Lung (tissue), 12 donors: Measurements from ENCODE around the gene ANKLE1. TPM values are rescaled to one million over a fixed set of nuclear protein-coding genes. Genes with fewer than 3 reads are reported as not detected.

Experiments used
- ATAC-seq: fragments of 200-7000 bp; cut with Tn5 transposase; one replicate; pipeline ENCODE4 v1.9.1; 2020; ENCODE audit warnings: moderate number of reproducible peaks; ENCODE audit not compliant: insufficient read depth, low FRiP score
- DNase-seq, 3 donors: peaks; one replicate each; pipeline ENCODE4 v3.0.0-alpha.2; 2013 to 2017
- H3K27ac ChIP-seq, 2 donors: one replicate each; pipeline ENCODE4 v1.5.1; 2013; ENCODE audit warnings: mild to moderate bottlenecking in 2 of 2, moderate library complexity in 2 of 2, control low read depth in 1 of 2, inconsistent platforms in 1 of 2, low read depth in 1 of 2, low read length in 1 of 2
- H3K27me3 ChIP-seq, 3 donors: one replicate each; pipeline ENCODE4 v1.5.1; 2013; ENCODE audit warnings: low read length in 2 of 3; ENCODE audit not compliant: control insufficient read depth in 3 of 3, insufficient read depth in 3 of 3
- H3K36me3 ChIP-seq, 4 donors: one replicate each; pipeline ENCODE4 v1.5.1; 2013; ENCODE audit warnings: low read length in 4 of 4, mild to moderate bottlenecking in 1 of 4, moderate library complexity in 1 of 4; ENCODE audit not compliant: control insufficient read depth in 4 of 4, insufficient read depth in 4 of 4
- H3K4me1 ChIP-seq, 5 donors: one replicate each; pipeline ENCODE4 v1.5.1; 2013; ENCODE audit warnings: low read length in 5 of 5, mild to moderate bottlenecking in 2 of 5, moderate library complexity in 1 of 5; ENCODE audit not compliant: control insufficient read depth in 5 of 5, insufficient read depth in 5 of 5
- H3K4me3 ChIP-seq: one replicate; pipeline ENCODE4 v1.5.1; 2013; ENCODE audit warnings: mild to moderate bottlenecking, control low read depth, moderate library complexity
- H3K9ac ChIP-seq, 2 donors: one replicate each; pipeline ENCODE4 v1.5.1; 2013; ENCODE audit warnings: low read length in 2 of 2, control low read depth in 1 of 2; ENCODE audit not compliant: insufficient read depth in 1 of 2
- H3K9me3 ChIP-seq, 4 donors: one replicate each; pipeline ENCODE4 v1.5.1; 2013; ENCODE audit warnings: low read length in 3 of 4, mild to moderate bottlenecking in 1 of 4, moderate library complexity in 1 of 4; ENCODE audit not compliant: control insufficient read depth in 4 of 4, insufficient read depth in 3 of 4
- CTCF ChIP-seq: IDR thresholded peaks from 2 replicates; pipeline ENCODE4 v1.5.1; 2012; ENCODE audit warnings: mild to moderate bottlenecking; ENCODE audit errors: control extremely low read depth, extremely low read depth
- WGBS, 2 donors: extraction: QIAGEN DNeasy Blood & Tissue Kit; methylation state at CpG; one replicate each; pipeline ENCODE4 v1.1.7; 2013; 5-methylcytosine and 5-hydroxymethylcytosine counted together
- polyA plus RNA-seq, 2 donors: library from polyadenylated mRNA; stranded (reverse); fragments of 200-250 nt; gene quantifications; one replicate each; pipeline ENCODE4 v1.2.1, GENCODE V29; 2013
- total RNA-seq, 2 donors: library from RNA; depleted of rRNA in 1 of 2; stranded (reverse); fragments of >200 nt in 1 of 2; gene quantifications; one replicate each; pipeline ENCODE4 v1.2.1, GENCODE V29; 2014 to 2021
- donor health status: control.
- donor health status: control.
- donor health status: Bipolar disorder and iron deficiency.
- donor health status: healthy.
- donor health status: DM: yes; HTN: yes; CAD: no.

Gene ANKLE1
- total and polyA plus RNA-seq, 4 donors: 0.43 to 1.6 (median 1.0) TPM

- DNase-seq (no peak), ATAC-seq (no peak)
- TF ChIP-seq CTCF: no peak
- Histone ChIP-seq H3K9me3 (no peaks in the 10 kb centered on the region), H3K4me3 (no peak overlapping the region), H3K27ac (no peak overlapping the region), H3K36me3 (peaks cover 0 to 3% (median 1%) of the 10 kb centered on the region in 4 donors), H3K4me1 (peaks cover 0 to 19% (median 8%) of the 10 kb centered on the region in 5 donors), H3K27me3 (peaks cover 0 to 9% (median 2%) of the 10 kb centered on the region in 3 donors), H3K9ac (no peak overlapping the region)
- WGBS, 2 donors: 96 to 99% methylated on average over 41 to 45 of the region's 45 CpGs
Measured at GRCh38 chr19:17332677-17333581, 51.2 kb downstream of the ANKLE1 start.

- ATAC-seq (no peak), DNase-seq (no peak)
- peak overlapping the region; percentile 67 for H3K4me3 ChIP-seq
- peaks cover 0 to 9% (median 2%) of the 10 kb centered on the region in 3 donors for H3K27me3 ChIP-seq
- no peaks in the 10 kb centered on the region for H3K9me3 ChIP-seq
- H3K36me3 ChIP-seq: peaks cover 0 to 3% (median 1%) of the 10 kb centered on the region in 4 donors
- TF ChIP-seq CTCF: no peak
- H3K4me1 ChIP-seq: peaks cover 0 to 23% (median 8%) of the 10 kb centered on the region in 5 donors
- WGBS, 2 donors: 39 to 40% methylated on average over 51 to 52 of the region's 52 CpGs
- no peak overlapping the region for H3K9ac ChIP-seq
- H3K27ac ChIP-seq: peak overlapping the region in 1 of 2 donors; percentile 75
Measured at GRCh38 chr19:17333611-17334413, 52.1 kb downstream of the ANKLE1 start.

- ATAC-seq (peak; percentile 69), DNase-seq (peak; percentile 97 to 99 (median 97))
- Histone ChIP-seq H3K9me3 (no peaks in the 10 kb centered on the region), H3K36me3 (peaks cover 0 to 3% (median 1%) of the 10 kb centered on the region in 4 donors), H3K27ac (peak within 1 kb of the TSS; percentile 62 to 75), H3K4me3 (peak within 1 kb of the TSS; percentile 67), H3K27me3 (peaks cover 0 to 6% (median 2%) of the 10 kb centered on the region in 3 donors), H3K4me1 (peaks cover 0 to 21% (median 5%) of the 10 kb centered on the region in 5 donors), H3K9ac (no peak within 1 kb of the TSS)
- no peak for TF ChIP-seq CTCF
- WGBS, 2 donors: 2 to 6% methylated on average over 43 to 86 of the region's 86 CpGs
Measured at GRCh38 chr19:17334414-17335409, 53.0 kb downstream of the ANKLE1 start, which contains the start of gene ANO8. Gene ANO8 (minus strand): TSS chr19:17334855. CDS start chr19:17334670, 185 bp downstream.
